Upper lobe of right lung (tissue), 1 donor: ENCODE data around the gene ZFAND3. TPM values are rescaled to one million over a fixed set of nuclear protein-coding genes. Genes with fewer than 3 reads are reported as not detected.

Source experiments
- ATAC-seq: fragments of 200-7000 bp; cut with Tn5 transposase; one replicate; pipeline ENCODE4 v1.9.1; 2020; ENCODE audit warnings: mild to moderate bottlenecking, moderate library complexity
- DNase-seq: peaks from one replicate; pipeline ENCODE4 v3.0.0-alpha.2; 2020
- H3K27ac ChIP-seq: fragments of 200-600 bp; one replicate; pipeline ENCODE4 v1.8.0; 2022
- H3K27me3 ChIP-seq: fragments of 200-600 bp; one replicate; pipeline ENCODE4 v1.8.0; 2022; ENCODE audit warnings: mild to moderate bottlenecking
- H3K36me3 ChIP-seq: fragments of 200-600 bp; one replicate; pipeline ENCODE4 v1.8.0; 2022
- H3K4me1 ChIP-seq: fragments of 200-600 bp; one replicate; pipeline ENCODE4 v1.8.0; 2022
- H3K4me3 ChIP-seq: fragments of 200-600 bp; one replicate; pipeline ENCODE4 v1.8.0; 2022; ENCODE audit warnings: mild to moderate bottlenecking
- H3K9me3 ChIP-seq: fragments of 200-600 bp; one replicate; pipeline ENCODE4 v1.8.0; 2022
- CTCF ChIP-seq: fragments of 200-600 bp; IDR thresholded peaks from one replicate; pipeline ENCODE4 v1.8.0; 2022; ENCODE audit warnings: antibody characterized with exemption
- intact Hi-C: fragments of 100-400 bp; cut with DNase I; formaldehyde crosslinking; loops from one replicate; pipeline ENCODE4 v1.11.0; 2022
- total RNA-seq: library from RNA; stranded (reverse); fragmentation: NEBNext Ultra II Directional; extraction: Animal tissue kit (Norgen Biotek cat#: 25700); gene quantifications from one replicate; pipeline ENCODE4 v1.2.1, GENCODE V29; 2021
- donor health status: DM: no; HTN: yes; CAD: no; lungs with severe emphysema.

ZFAND3 gene
- total RNA-seq, 1 donor from 2014 or later: 69.1 TPM

GRCh38 chr6:37979392-37980221, 160.1 kb downstream of the ZFAND3 start:
- Histone ChIP-seq H3K27me3 (no peaks in the 10 kb centered on the region), H3K9me3 (peaks cover 8% of the 10 kb centered on the region), H3K4me1 (peaks cover 18% of the 10 kb centered on the region), H3K4me3 (no peak overlapping the region), H3K27ac (no peak overlapping the region), H3K36me3 (no peaks in the 10 kb centered on the region)
- DNase-seq (no peak), ATAC-seq (peak; percentile 41)
- TF ChIP-seq CTCF: no peak
- intact Hi-C loops: no loop called here

- ATAC-seq (no peak), DNase-seq (no peak)
- Histone ChIP-seq H3K36me3 (no peaks in the 10 kb centered on the region), H3K4me3 (no peak overlapping the region), H3K9me3 (peaks cover 2% of the 10 kb centered on the region), H3K4me1 (peaks cover 18% of the 10 kb centered on the region), H3K27ac (no peak overlapping the region), H3K27me3 (no peaks in the 10 kb centered on the region)
- intact Hi-C loops: no loop called here
- no peak for TF ChIP-seq CTCF
Measured at GRCh38 chr6:37980222-37980595, 160.7 kb downstream of the ZFAND3 start.

- no peak for TF ChIP-seq CTCF
- no peaks in the 10 kb centered on the region for H3K9me3 ChIP-seq
- DNase-seq: no peak
- no peak overlapping the region for H3K4me3 ChIP-seq
- H3K4me1 ChIP-seq: peaks cover 18% of the 10 kb centered on the region
- no peaks in the 10 kb centered on the region for H3K36me3 ChIP-seq
- intact Hi-C loops: no loop called here
- ATAC-seq: no peak
- H3K27ac ChIP-seq: no peak overlapping the region
- H3K27me3 ChIP-seq: no peaks in the 10 kb centered on the region
Measured at GRCh38 chr6:37981626-37982025, 162.1 kb downstream of the ZFAND3 start.

- no peak for ATAC-seq
- intact Hi-C loops: no loop called here
Measured at GRCh38 chr6:37982317-37982716, 162.8 kb downstream of the ZFAND3 start.

GRCh38 chr6:37983720-37984501, 164.4 kb downstream of the ZFAND3 start:
- no peaks in the 10 kb centered on the region for H3K27me3 ChIP-seq
- no peak overlapping the region for H3K4me3 ChIP-seq
- no peak for TF ChIP-seq CTCF
- intact Hi-C loops: no loop called here
- no peak overlapping the region for H3K27ac ChIP-seq
- H3K9me3 ChIP-seq: no peaks in the 10 kb centered on the region
- no peak for ATAC-seq
- DNase-seq: no peak
- peaks cover 29% of the 10 kb centered on the region for H3K4me1 ChIP-seq
- H3K36me3 ChIP-seq: no peaks in the 10 kb centered on the region

More at GRCh38 chr6:37982317-37982716, 162.8 kb downstream of the ZFAND3 start:
- no peak for TF ChIP-seq CTCF
- H3K4me3 ChIP-seq: no peak overlapping the region
- H3K9me3 ChIP-seq: no peaks in the 10 kb centered on the region
- H3K27ac ChIP-seq: no peak overlapping the region
- no peaks in the 10 kb centered on the region for H3K27me3 ChIP-seq
- peaks cover 18% of the 10 kb centered on the region for H3K4me1 ChIP-seq
- no peaks in the 10 kb centered on the region for H3K36me3 ChIP-seq
- DNase-seq: no peak
